Nephron progenitor cell (in vitro differentiated cells): ENCODE data around the gene HEMK1.
A peak's percentile ranks its signal among the peaks of the same experiment; 100 is the strongest.

Experiments
- DNase-seq: peaks from one replicate; pipeline ENCODE4 v3.0.0; 2021
- H3K27ac Mint-ChIP-seq: 2 replicates; pipeline ENCODE4 v1.8.0; 2021; ENCODE audit warnings: mild to moderate bottlenecking, moderate library complexity, mixed read lengths
- H3K27me3 Mint-ChIP-seq: 2 replicates; pipeline ENCODE4 v1.8.0; 2021; ENCODE audit warnings: mild to moderate bottlenecking, low read depth, mixed read lengths; ENCODE audit not compliant: poor library complexity
- H3K36me3 Mint-ChIP-seq: 2 replicates; pipeline ENCODE4 v1.8.0; 2021; ENCODE audit warnings: low read depth, mixed read lengths
- H3K4me1 Mint-ChIP-seq: 2 replicates; pipeline ENCODE4 v1.8.0; 2021; ENCODE audit warnings: mixed read lengths
- H3K4me3 Mint-ChIP-seq: 2 replicates; pipeline ENCODE4 v1.8.0; 2021; ENCODE audit warnings: mild to moderate bottlenecking, moderate library complexity, mixed read lengths
- H3K9me3 Mint-ChIP-seq: 2 replicates; pipeline ENCODE4 v1.8.0; 2021; ENCODE audit warnings: mild to moderate bottlenecking, moderate library complexity, mixed read lengths
- TF ChIP-seq, protein P1 (sequence below): fragments of 200-600 bp; sonication (generic); IDR thresholded peaks from 2 replicates; pipeline ENCODE4 v1.5.0; 2021; ENCODE audit warnings: antibody characterized with exemption

HEMK1 gene

DNA sequence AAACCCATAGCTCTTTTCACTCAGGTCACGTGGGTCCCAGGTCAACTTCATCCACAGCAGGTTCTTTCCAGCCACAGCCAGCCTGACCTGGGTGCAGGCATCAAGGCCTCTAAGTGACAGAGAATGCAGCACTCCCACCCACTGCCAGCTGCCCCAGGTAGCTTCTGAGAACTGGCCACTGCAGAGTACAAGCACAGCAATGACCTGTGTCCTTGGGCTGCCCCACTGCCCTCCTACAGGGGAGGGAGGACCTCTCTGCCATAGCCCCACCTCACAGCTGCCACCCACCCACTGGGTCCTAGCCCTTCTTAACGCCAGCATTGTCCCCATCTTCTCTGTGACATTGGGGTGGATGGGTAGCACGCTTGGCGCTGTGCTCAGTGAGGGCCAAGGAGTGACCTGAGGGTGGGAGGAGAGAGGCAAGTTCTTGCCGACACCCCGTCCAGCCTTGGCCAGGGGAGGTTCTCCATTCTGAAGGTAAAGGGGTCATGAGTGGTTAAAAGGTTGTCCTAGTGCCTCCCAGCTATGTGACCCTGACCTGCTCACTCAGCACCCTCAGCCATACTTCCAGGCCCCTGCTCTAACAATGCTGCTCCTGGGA is 29.9 kb downstream of the HEMK1 start:
- Mint-ChIP-seq H3K36me3 (no peaks in the 10 kb centered on the region), H3K4me1 (peaks cover 28% of the 10 kb centered on the region), H3K4me3 (no peak overlapping the region), H3K9me3 (no peaks in the 10 kb centered on the region), H3K27me3 (peaks cover 12% of the 10 kb centered on the region), H3K27ac (no peak overlapping the region)
- DNase-seq = no peak
- TF ChIP-seq, protein P1, sequence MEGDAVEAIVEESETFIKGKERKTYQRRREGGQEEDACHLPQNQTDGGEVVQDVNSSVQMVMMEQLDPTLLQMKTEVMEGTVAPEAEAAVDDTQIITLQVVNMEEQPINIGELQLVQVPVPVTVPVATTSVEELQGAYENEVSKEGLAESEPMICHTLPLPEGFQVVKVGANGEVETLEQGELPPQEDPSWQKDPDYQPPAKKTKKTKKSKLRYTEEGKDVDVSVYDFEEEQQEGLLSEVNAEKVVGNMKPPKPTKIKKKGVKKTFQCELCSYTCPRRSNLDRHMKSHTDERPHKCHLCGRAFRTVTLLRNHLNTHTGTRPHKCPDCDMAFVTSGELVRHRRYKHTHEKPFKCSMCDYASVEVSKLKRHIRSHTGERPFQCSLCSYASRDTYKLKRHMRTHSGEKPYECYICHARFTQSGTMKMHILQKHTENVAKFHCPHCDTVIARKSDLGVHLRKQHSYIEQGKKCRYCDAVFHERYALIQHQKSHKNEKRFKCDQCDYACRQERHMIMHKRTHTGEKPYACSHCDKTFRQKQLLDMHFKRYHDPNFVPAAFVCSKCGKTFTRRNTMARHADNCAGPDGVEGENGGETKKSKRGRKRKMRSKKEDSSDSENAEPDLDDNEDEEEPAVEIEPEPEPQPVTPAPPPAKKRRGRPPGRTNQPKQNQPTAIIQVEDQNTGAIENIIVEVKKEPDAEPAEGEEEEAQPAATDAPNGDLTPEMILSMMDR = no peak

DNA sequence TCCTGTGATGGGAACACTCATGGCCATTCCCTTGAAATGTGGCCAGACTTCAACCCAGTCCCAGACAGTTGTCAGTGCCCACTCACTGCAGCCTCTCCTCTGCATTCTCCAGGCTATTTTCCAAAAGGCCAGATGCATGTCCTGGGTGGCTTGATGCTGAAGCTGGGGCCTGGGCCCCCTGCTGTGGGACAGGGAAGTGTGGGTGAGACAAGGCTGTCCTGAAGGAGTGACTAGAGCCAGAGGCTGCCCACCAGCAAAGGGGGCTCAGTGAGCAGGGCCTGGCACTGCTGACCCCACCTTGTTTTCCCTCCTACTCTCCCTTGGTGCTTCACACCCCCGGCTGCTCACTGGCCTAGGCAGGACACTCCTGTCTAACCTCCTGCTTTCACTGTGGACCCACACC is 30.4 kb downstream of the HEMK1 start:
- Mint-ChIP-seq H3K27me3 (peaks cover 12% of the 10 kb centered on the region), H3K4me1 (peaks cover 28% of the 10 kb centered on the region), H3K27ac (no peak overlapping the region), H3K36me3 (no peaks in the 10 kb centered on the region), H3K4me3 (no peak overlapping the region), H3K9me3 (no peaks in the 10 kb centered on the region)
- no peak for DNase-seq
- TF ChIP-seq, protein P1 = no peak

DNA sequence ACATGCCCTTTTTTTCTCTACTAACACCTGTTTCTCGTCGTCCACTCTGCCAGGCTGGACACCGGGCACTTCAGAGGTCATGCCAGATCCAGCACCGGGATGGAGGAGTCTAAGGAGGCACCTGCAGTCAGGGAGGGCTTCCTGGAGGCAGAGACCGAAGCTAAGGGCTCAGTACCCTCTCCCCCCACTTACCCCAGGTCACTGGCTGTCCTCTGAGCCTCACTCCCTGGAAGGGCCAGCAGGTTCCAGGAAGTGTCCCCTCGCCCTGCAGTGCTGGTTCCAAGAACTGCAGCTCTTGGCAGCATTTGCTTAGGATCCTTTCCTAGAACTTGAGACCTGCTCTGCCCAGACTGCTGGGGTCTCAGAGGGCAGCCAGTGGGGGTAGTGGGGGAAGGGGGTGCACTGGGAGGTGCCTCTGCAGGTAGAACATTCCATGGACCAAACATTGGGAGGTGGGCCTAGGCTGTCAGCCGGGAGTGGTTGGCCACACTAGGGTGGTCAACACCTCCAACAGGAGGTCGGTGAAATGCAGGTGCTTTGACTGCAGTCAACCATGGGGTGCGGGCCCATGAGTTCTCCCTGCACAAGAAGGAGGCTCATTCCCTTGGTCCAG is 30.9 kb downstream of the HEMK1 start:
- H3K9me3 Mint-ChIP-seq = no peaks in the 10 kb centered on the region
- no peak overlapping the region for H3K4me3 Mint-ChIP-seq
- H3K27me3 Mint-ChIP-seq = peaks cover 8% of the 10 kb centered on the region
- TF ChIP-seq, protein P1 = no peak
- H3K4me1 Mint-ChIP-seq = peaks cover 28% of the 10 kb centered on the region
- H3K36me3 Mint-ChIP-seq = no peaks in the 10 kb centered on the region
- DNase-seq = no peak
- H3K27ac Mint-ChIP-seq = no peak overlapping the region

DNA sequence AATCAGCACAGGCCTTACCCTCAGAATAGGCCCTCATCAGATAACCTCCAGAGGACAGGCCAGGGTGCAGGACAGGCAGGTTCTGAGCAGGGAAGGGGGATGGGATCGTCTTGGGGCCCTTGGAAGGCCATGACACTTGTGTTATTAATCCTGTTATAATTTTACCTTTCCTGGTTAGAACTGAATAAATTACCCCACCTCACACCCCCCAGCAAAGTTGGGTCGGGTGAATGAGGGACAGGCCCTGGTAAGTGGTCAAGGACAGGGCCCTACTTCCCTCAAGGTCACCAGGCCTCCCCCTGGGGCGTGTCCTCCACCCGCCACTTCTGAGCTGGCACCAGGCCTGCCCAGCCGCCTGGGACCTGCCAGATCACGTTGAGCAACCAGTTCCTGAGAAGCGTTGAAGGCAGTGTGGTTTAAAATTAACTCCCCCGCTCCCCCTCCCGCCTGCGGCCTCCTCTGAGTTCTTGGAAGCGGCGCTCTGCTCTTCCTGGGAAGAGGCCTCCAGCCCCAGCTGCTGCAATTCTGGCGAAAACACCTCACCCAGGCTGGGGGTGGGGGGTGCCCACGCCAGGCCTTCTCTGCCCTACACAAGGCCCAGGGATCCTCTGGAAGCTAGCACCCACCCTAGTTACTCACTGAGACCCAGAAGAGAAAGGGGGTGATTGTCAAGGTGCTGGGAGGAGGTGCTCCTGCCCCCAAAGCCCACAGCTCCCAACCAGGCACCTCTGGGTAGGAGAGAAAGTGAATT is 31.7 kb downstream of the HEMK1 start:
- Mint-ChIP-seq H3K9me3 (no peaks in the 10 kb centered on the region), H3K4me1 (peaks cover 28% of the 10 kb centered on the region), H3K27ac (peak overlapping the region; percentile 97), H3K27me3 (peaks cover 8% of the 10 kb centered on the region), H3K36me3 (no peaks in the 10 kb centered on the region), H3K4me3 (no peak overlapping the region)
- TF ChIP-seq, protein P1 = no peak
- DNase-seq = peak; percentile 29

DNA sequence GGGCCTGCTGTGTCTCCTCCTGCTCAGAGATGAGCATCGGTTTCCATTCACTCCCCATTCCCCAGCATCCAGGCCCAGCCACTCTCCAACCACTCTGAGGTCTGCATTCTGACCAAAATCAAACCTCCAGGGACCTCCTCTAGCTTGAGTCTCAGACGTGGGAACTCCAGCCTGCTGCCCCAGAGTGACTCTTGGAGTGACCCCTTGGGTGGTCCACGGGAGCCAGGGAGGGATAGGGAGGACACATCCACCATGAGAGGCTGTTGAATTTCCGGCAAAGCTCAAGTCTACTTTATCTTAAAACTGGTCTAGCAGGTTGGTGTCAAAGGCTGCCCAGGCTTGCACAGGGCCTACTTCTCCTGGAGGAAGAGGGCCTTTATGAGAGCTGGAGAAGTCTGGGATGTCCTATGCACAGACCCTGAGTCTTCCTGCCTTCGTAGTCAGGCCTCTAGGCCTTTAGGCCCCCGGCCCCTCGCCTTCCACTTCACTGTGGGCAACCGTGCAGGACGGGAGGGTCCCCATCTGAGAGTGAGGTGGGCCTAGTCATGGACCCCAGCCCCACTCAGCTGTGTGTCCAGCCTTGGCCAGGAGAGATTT is 33.4 kb downstream of the HEMK1 start:
- Mint-ChIP-seq H3K36me3 (no peaks in the 10 kb centered on the region), H3K4me3 (peak overlapping the region; percentile 14), H3K27ac (peak overlapping the region; percentile 81), H3K4me1 (peaks cover 28% of the 10 kb centered on the region), H3K27me3 (peaks cover 5% of the 10 kb centered on the region), H3K9me3 (no peaks in the 10 kb centered on the region)
- TF ChIP-seq, protein P1 = no peak
- no peak for DNase-seq
